GM19397 (cell line): Measurements from ENCODE around the gene DOCK6.

Experiments
- ATAC-seq: cut with Tn5 transposase; IDR thresholded peaks from one replicate; pipeline ENCODE4 v1.9.1; 2021; ENCODE audit warnings: mild to moderate bottlenecking, moderate library complexity; ENCODE audit not compliant: unreplicated experiment

The DOCK6 gene

DNA sequence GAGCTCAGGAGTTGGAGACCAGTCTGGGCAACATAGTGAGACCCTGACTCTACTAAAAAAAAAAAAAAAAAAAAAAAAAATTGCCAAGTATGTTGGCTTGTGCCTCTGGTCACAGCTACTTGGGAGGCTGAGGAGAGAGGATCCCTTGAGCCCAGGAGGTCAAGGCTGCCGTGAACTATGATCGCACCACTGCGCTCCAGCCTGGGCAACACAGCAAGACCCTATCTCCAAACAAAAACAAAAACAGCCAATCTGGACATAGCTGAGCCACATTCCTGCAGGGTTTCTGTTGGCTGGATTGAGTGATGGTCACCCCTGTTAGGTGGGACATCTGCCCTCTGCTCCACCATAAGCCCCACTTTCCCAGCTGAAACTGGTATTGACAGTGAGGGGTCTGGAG is 36.5 kb downstream of the DOCK6 start:
- no peak for ATAC-seq

GRCh38 chr19:11225172-11225571 is 37.2 kb downstream of the DOCK6 start:
- no peak for ATAC-seq

- no peak for ATAC-seq
These were observed 37.9 kb downstream of the DOCK6 start for GRCh38 chr19:11224429-11224828.

DNA sequence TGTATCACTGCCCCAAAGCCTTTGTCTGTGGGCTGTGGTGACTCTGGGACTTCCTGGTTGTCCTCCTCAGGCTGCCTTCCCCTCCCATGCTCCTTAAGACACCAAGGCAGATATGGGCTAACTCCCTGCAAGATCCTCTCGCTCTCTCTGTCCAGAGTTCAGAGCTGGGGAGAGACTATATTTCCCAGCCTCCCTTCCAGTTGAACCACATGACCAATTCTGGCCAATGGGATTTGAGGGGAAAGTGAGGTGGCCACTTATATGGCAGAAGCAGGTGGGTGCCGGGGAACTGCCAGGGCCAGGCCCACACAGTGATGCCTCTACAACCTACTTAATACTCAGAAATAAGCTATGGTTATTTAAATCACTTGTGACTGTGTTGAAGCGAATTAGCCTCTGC is 39.1 kb downstream of the DOCK6 start:
- no peak for ATAC-seq

DNA sequence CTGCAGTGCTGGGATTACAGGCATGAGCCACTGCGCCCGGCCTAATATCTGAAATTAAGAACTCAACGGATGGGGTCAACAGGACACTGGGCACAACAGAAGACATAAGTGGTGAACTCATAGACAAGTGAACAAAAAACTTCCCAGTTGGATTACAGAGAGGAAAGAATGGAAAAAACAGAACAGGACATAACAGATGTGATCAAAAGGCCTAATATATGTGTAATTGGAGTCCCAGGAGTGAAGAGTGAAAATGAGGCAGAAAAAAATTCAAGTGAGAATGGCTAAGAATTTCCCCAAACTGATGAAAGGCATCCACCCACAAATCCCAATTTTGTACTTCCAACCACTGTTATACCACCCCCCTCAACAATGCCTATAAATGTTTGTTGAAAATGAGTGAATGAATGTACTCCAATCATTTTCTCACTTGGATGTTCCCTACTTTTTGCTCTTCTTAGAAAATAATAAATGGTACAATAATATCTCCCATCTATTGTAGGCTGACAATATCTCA is 41.2 kb downstream of the DOCK6 start:
- ATAC-seq, result no peak

GRCh38 chr19:11214387-11214786 is 47.9 kb downstream of the DOCK6 start:
- no peak for ATAC-seq

DNA sequence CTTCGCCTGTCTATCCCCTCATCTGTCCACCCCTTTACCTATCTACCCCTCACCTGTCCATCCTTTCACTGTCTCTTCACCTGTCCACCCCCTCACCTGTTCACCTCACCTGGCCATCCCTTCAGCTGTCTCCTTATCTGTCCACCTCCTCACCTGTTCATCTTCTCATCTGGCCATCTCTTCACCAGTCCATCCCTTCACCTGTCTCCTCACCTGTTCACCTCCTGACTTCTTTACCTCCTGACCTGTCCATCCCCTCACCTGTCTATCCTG is 51.7 kb downstream of the DOCK6 start:
- no peak for ATAC-seq

GRCh38 chr19:11209839-11210655 is 52.3 kb downstream of the DOCK6 start:
- no peak for ATAC-seq

DNA sequence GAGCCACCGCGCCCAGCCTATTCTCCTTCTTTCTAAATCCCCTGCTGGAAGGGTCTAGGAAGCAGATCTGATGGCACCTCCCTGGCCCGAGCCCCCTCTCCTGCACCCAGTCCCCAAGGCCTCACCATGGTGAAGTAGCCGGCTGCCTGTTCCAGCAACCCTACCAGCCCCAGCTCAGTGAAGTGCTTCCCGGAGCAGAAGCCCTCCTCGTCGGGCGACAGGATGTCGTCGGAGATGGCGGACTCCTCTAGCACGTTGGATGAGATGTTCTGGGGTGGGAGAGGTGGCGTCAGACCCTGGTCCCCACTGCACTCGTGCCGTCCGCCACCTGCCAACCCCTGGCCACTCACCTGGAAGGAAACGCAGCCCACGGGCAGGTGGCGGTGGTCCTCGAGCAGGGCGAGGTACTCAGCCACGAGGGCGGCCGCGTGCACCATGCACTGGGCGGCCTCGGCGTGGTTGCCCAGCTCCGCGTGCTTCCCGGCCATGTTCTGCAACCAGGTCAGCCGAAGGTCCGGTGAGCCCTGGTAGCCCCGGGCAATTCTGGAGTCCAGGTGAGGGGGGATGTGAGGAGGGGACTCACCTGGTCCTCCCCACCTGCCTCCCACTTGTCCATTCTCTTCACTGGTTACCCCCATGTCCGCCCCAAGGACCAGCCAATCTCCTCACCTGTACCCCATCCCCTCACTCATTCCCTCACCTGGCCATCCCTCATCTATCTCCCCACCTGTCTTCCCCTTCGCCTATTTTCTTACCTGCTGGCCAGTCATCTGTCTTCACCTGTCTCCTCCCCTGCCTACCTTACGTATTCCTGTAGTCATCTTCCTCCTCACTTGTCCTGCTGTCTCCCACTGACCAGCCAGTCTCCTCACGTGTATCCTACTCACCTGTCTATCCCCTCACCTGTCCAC is 53.5 kb downstream of the DOCK6 start:
- ATAC-seq, result no peak

GRCh38 chr19:11205939-11206570 is 56.3 kb downstream of the DOCK6 start:
- no peak for ATAC-seq

- ATAC-seq, result no peak
These were observed 57.4 kb downstream of the DOCK6 start for GRCh38 chr19:11204943-11205349.

GRCh38 chr19:11204076-11204602 is 58.2 kb downstream of the DOCK6 start:
- ATAC-seq, result no peak

DNA sequence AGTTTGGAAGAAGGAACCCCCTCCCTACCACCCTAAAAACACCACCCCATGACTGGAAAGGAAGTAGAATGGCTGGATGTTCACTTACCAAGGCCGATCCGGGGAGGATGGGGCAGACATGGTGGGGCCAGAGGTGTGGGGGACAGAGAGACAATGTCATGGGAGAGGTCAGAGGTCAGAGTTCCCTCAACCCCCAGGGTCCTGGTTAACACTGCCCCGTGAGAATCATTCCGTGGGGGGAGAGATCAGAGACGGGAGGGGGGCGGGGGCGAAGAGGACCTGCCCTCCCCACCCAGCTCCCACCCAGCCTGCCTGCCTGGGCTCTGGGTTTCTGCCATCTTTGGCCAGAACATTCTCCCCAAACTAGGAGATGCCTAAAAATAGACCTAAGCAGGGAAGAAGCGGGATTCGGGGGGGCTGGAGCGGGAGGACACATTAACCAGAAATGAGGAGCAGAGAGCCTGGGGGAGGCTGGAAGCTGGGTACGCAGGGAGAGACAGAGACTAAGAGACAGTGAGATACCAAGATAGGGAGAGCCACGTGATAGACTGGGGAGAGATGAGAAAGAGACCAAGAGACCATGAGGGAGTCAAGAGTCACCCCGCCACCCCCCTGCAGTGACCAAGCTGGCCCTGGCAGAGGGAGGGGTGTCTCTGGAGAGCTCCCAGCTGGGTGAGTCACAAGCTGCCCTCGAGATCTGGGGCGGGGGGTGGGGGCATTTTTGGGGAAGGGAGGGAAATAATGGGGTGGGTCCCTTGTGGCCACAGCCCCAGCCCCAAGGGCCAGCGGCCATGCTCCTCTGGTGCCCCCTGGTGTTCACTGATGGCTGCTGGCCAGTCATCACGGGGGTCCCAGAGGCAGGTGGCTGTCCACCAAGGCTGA is 58.9 kb downstream of the DOCK6 start:
- no peak for ATAC-seq

- no peak for ATAC-seq
These were observed 59.7 kb downstream of the DOCK6 start for GRCh38 chr19:11202488-11203193.

DNA sequence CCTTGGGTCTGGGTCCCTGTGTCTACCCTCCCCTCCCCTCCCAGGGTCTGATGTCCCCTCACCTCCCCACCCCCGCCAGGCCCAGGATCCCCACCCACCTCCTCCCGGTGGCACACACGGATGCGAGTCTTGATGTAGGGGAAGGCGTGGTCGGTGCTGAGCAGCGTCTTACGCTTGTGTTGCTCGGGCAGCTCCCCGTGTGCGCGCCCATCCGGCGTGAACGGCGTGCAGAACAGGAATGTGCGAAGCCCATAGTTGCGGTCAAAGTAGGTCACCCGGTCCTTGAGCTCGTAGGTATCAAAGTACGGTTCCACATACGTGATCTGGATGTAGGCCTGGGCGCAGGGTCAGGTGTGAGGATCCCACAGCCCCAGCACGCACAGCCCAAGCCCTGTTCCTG is 60.5 kb downstream of the DOCK6 start:
- no peak for ATAC-seq

GRCh38 chr19:11200931-11201330 is 61.4 kb downstream of the DOCK6 start:
- ATAC-seq, result no peak

DNA sequence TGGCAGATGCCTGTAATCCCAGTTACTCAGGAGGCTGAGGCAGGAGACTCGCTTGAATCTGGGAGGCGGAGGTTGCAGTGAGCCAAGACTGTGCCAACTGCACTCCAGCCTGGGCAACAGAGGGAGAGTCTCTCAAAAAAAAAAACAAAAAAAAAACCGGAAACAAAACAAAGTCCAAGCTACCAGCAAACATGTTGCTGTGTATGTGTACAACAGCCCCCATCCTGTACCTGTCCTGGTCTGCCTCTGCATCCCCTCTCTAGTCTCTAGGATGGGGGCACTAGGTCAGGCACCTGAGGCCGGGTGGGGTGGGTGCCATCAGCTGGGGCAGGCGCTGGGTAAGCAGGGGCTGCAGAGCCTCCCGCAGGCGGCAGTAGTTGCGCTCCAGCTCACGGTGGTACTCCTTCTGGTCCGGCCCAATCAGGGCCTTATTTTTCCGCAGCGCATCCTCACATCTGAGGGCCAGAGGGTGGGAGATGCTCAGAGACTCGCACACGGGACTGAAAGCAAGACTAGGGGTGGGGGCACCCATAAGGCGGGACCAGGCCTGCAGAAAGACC is 62.2 kb downstream of the DOCK6 start:
- ATAC-seq, result no peak

DNA sequence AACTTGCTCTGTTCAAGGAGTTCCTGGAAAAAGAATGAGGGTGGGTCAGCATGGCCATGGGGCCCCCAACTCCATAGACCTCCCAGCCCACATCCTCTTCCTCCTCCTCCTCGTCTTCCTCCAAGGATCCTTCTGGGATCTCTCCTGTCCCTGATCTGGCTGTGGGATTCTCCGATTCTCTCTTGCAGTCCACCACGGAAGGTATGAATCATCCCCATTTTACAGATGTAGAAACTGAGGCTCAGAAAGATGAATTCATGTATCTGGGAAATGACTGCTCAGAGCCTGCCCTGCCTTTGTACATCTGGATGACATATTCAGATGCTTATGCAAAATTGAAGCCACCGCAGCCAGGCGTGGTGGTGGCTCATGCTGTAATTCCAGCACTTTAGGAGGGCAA is 62.8 kb downstream of the DOCK6 start:
- no peak for ATAC-seq

DNA sequence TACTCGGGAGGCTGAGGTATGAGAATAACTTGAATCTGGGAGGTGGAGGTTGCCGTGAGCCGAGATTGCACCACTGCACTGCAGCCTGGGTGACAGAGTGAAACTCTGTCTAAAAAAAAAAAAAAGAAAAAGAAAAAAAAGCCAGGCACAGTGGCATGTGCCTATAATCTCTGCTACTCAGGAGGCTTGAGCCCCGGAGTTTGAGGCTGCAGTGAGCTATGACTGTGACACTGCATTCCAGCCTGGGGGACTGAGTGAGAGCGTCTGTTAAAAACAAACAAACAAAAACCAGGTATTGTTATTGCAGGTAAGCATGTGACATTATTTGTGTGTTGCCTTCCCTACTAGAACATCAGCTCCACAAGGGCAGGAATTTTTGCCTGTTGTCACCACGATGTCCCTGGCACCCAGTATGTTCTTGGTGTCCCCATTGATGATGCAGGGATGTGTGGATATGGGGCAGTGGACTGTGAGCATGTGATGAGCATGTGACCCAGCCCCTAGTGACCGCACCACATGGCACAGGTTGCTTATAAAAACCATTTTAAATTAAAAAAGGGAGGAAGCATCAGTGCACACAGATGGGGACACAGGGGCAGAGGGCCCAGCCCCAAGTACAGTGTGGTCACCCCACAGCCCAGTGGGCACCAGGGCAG is 63.4 kb downstream of the DOCK6 start:
- no peak for ATAC-seq
